Ectodermal cell (in vitro differentiated cells): ENCODE data around the gene DACT2.
"Not testable (repeated sequence)": the region's sequence is repeated elsewhere in the genome, so short reads cannot be mapped to it uniquely, and the experiment has no call there.

Experiments used
- H3K27ac ChIP-seq: 2 replicates; pipeline ENCODE4 v1.7.0; 2013; ENCODE audit warnings: mild to moderate bottlenecking, low read depth, low read length; ENCODE audit not compliant: insufficient read depth, poor library complexity, severe bottlenecking
- H3K27me3 ChIP-seq: 2 replicates; pipeline ENCODE4 v1.7.0; 2013; ENCODE audit warnings: mild to moderate bottlenecking, low read length; ENCODE audit not compliant: insufficient read depth, control insufficient read depth, poor library complexity, severe bottlenecking
- H3K36me3 ChIP-seq: one replicate; pipeline ENCODE4 v1.7.0; 2013; ENCODE audit warnings: low read length; ENCODE audit not compliant: control insufficient read depth, insufficient read depth
- H3K4me1 ChIP-seq: one replicate; pipeline ENCODE4 v1.7.0; 2013; ENCODE audit warnings: low read length; ENCODE audit not compliant: control insufficient read depth, insufficient read depth
- H3K4me3 ChIP-seq: 2 replicates; pipeline ENCODE4 v1.7.0; 2013; ENCODE audit warnings: low read depth, low read length, control low read depth; ENCODE audit not compliant: insufficient read depth
- H3K9me3 ChIP-seq: 2 replicates; pipeline ENCODE4 v1.7.0; 2013; ENCODE audit warnings: mild to moderate bottlenecking, low read length, moderate library complexity; ENCODE audit not compliant: control insufficient read depth
- WGBS, 2 experiments: methylation state at CpG; one replicate each; pipeline ENCODE4 v1.1.7; 2013; ENCODE audit warnings: missing lambda C conversion rate in 2 of 2; 5-methylcytosine and 5-hydroxymethylcytosine counted together

DACT2 gene

GRCh38 chr6:168291450-168291849 lies 28.1 kb downstream of the DACT2 start:
- WGBS, 2 experiments: 83 to 87% methylated on average over 2 of the region's 2 CpGs

GRCh38 chr6:168290095-168290494 lies 29.5 kb downstream of the DACT2 start:
- no peak overlapping the region for H3K4me3 ChIP-seq
- no peaks in the 10 kb centered on the region for H3K27me3 ChIP-seq
- H3K4me1 ChIP-seq: no peaks in the 10 kb centered on the region
- no peaks in the 10 kb centered on the region for H3K36me3 ChIP-seq
- 95 to 100% methylated on average over 1 of the region's 1 CpG for WGBS, 2 experiments
- H3K27ac ChIP-seq: no peak overlapping the region
- no peaks in the 10 kb centered on the region for H3K9me3 ChIP-seq

More at GRCh38 chr6:168291450-168291849, 28.1 kb downstream of the DACT2 start:
- no peaks in the 10 kb centered on the region for H3K36me3 ChIP-seq
- no peak overlapping the region for H3K27ac ChIP-seq
- no peaks in the 10 kb centered on the region for H3K9me3 ChIP-seq
- no peaks in the 10 kb centered on the region for H3K4me1 ChIP-seq
- H3K4me3 ChIP-seq: no peak overlapping the region
- no peaks in the 10 kb centered on the region for H3K27me3 ChIP-seq

GRCh38 chr6:168289571-168289962 lies 30.0 kb downstream of the DACT2 start:
- Histone ChIP-seq H3K36me3 (no peaks in the 10 kb centered on the region), H3K9me3 (no peaks in the 10 kb centered on the region), H3K4me1 (no peaks in the 10 kb centered on the region), H3K4me3 (no peak overlapping the region), H3K27me3 (no peaks in the 10 kb centered on the region), H3K27ac (no peak overlapping the region)
- 95 to 98% methylated on average over 3 of the region's 3 CpGs for WGBS, 2 experiments

GRCh38 chr6:168288781-168289570 lies 30.6 kb downstream of the DACT2 start:
- 94 to 95% methylated on average over 27 of the region's 27 CpGs for WGBS, 2 experiments
- Histone ChIP-seq H3K27ac (no peak overlapping the region), H3K4me1 (no peaks in the 10 kb centered on the region), H3K4me3 (no peak overlapping the region), H3K27me3 (no peaks in the 10 kb centered on the region), H3K9me3 (no peaks in the 10 kb centered on the region), H3K36me3 (no peaks in the 10 kb centered on the region)

- H3K4me1 ChIP-seq, H3K9me3 ChIP-seq, H3K36me3 ChIP-seq, H3K4me3 ChIP-seq, H3K27me3 ChIP-seq, H3K27ac ChIP-seq: not testable (repeated sequence)
- WGBS, 2 experiments: 86 to 93% methylated on average over 5 to 6 of the region's 6 CpGs
These were observed 32.1 kb downstream of the DACT2 start for GRCh38 chr6:168287460-168287859.

GRCh38 chr6:168286771-168287446 lies 32.7 kb downstream of the DACT2 start:
- not testable (repeated sequence) for H3K27me3 ChIP-seq, H3K36me3 ChIP-seq, H3K4me3 ChIP-seq, H3K4me1 ChIP-seq, H3K9me3 ChIP-seq, H3K27ac ChIP-seq
- WGBS, 2 experiments: 81 to 93% methylated on average over 9 of the region's 9 CpGs

GRCh38 chr6:168286116-168286515 lies 33.5 kb downstream of the DACT2 start:
- Histone ChIP-seq H3K27ac (no peak overlapping the region), H3K27me3 (no peaks in the 10 kb centered on the region), H3K4me1 (no peaks in the 10 kb centered on the region), H3K4me3 (no peak overlapping the region), H3K36me3 (no peaks in the 10 kb centered on the region), H3K9me3 (no peaks in the 10 kb centered on the region)
- 86 to 88% methylated on average over 12 of the region's 12 CpGs for WGBS, 2 experiments

GRCh38 chr6:168285456-168285855 lies 34.1 kb downstream of the DACT2 start:
- H3K4me1 ChIP-seq: no peaks in the 10 kb centered on the region
- no peaks in the 10 kb centered on the region for H3K36me3 ChIP-seq
- H3K4me3 ChIP-seq: no peak overlapping the region
- no peaks in the 10 kb centered on the region for H3K27me3 ChIP-seq
- 96% methylated on average over 21 of the region's 21 CpGs for WGBS, 2 experiments
- no peaks in the 10 kb centered on the region for H3K9me3 ChIP-seq
- no peak overlapping the region for H3K27ac ChIP-seq

- no peak overlapping the region for H3K27ac ChIP-seq
- H3K4me1 ChIP-seq: peaks cover 7% of the 10 kb centered on the region
- H3K4me3 ChIP-seq: no peak overlapping the region
- 88 to 89% methylated on average over 6 of the region's 6 CpGs for WGBS, 2 experiments
- no peaks in the 10 kb centered on the region for H3K9me3 ChIP-seq
- H3K27me3 ChIP-seq: no peaks in the 10 kb centered on the region
- no peaks in the 10 kb centered on the region for H3K36me3 ChIP-seq
These were observed 35.4 kb downstream of the DACT2 start for GRCh38 chr6:168284187-168284586.

- H3K9me3 ChIP-seq: no peaks in the 10 kb centered on the region
These were observed 35.9 kb downstream of the DACT2 start for GRCh38 chr6:168283686-168284025.

More at GRCh38 chr6:168283686-168284025, 35.9 kb downstream of the DACT2 start:
- Histone ChIP-seq H3K4me1 (peaks cover 7% of the 10 kb centered on the region), H3K27me3 (no peaks in the 10 kb centered on the region), H3K27ac (no peak overlapping the region), H3K36me3 (no peaks in the 10 kb centered on the region), H3K4me3 (no peak overlapping the region)
- 94 to 96% methylated on average over 14 of the region's 14 CpGs for WGBS, 2 experiments
